ENCODE data around the gene INAFM1. TPM values are rescaled to one million over a fixed set of nuclear protein-coding genes. Genes with fewer than 3 reads are reported as not detected.

The INAFM1 gene
- total and polyA plus RNA-seq, 9 of the 15 experiments (the other 6 are each of a cell fraction or from before 2014, with no cell fraction given), result 0.71 to 30.9 (median 3.1) TPM

DNA sequence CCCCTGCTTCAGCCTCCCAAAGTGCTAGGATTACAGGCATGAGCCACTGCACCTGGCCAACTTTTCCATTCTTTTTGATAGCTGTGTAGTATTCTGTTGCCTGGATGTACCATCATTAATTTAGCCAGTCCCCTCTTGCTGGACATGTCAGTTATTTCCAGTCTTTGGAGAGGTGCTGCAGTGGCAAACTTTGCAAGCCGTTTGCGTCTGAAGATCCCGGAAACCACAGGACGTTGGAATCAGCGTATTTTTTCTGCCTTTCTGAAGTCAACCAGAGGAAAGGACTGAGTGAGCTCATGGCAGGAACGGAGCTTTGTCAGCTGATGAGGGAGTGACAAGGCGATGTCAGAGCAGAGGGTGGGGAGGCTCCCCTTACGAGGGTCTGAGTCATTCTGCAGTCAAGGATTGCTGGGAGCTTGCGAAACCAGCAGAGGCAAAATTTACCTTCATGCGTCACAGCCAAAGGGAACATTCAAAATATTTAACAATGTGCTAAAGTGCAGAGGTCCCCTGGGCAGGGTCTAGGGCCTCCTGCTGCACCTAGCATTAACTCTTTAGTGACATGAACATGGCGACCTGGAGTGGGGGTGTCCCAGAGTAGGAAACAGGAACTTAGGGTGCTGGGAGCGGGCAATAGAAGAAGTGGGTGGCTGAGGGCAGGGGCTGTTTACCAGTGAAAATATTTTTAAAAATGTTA, 40.6 kb downstream of the INAFM1 start (continued):
- TF ChIP-seq, protein P1, sequence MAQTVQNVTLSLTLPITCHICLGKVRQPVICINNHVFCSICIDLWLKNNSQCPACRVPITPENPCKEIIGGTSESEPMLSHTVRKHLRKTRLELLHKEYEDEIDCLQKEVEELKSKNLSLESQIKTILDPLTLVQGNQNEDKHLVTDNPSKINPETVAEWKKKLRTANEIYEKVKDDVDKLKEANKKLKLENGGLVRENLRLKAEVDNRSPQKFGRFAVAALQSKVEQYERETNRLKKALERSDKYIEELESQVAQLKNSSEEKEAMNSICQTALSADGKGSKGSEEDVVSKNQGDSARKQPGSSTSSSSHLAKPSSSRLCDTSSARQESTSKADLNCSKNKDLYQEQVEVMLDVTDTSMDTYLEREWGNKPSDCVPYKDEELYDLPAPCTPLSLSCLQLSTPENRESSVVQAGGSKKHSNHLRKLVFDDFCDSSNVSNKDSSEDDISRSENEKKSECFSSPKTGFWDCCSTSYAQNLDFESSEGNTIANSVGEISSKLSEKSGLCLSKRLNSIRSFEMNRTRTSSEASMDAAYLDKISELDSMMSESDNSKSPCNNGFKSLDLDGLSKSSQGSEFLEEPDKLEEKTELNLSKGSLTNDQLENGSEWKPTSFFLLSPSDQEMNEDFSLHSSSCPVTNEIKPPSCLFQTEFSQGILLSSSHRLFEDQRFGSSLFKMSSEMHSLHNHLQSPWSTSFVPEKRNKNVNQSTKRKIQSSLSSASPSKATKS (CRISPR knock-in tag; IDR thresholded peaks at IDR 0.05), result no peak
- TF ChIP-seq, protein P2, sequence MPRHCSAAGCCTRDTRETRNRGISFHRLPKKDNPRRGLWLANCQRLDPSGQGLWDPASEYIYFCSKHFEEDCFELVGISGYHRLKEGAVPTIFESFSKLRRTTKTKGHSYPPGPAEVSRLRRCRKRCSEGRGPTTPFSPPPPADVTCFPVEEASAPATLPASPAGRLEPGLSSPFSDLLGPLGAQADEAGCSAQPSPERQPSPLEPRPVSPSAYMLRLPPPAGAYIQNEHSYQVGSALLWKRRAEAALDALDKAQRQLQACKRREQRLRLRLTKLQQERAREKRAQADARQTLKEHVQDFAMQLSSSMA (CRISPR knock-in tag; IDR thresholded peaks at IDR 0.05), result no peak
- TF ChIP-seq, protein P3, sequence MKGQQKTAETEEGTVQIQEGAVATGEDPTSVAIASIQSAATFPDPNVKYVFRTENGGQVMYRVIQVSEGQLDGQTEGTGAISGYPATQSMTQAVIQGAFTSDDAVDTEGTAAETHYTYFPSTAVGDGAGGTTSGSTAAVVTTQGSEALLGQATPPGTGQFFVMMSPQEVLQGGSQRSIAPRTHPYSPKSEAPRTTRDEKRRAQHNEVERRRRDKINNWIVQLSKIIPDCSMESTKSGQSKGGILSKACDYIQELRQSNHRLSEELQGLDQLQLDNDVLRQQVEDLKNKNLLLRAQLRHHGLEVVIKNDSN (CRISPR knock-in tag; IDR thresholded peaks at IDR 0.05), result peak; percentile 85
- TF ChIP-seq ZNF121 (CRISPR knock-in tag; conservative IDR thresholded peaks at IDR 0.05) (no peak), ZNF280B (CRISPR knock-in tag; IDR thresholded peaks at IDR 0.05) (no peak), TEAD2 (tag; IDR thresholded peaks at IDR 0.05) (no peak), RUNX1 (IDR thresholded peaks at IDR 0.05; ENCODE audit: low read depth) (no peak), ZNF77 (CRISPR knock-in tag; IDR thresholded peaks at IDR 0.05) (no peak), SREBF2 (CRISPR knock-in tag; IDR thresholded peaks at IDR 0.05) (no peak), NR2C1 (IDR thresholded peaks at IDR 0.05) (no peak), NR2C1 (tag; IDR thresholded peaks at IDR 0.05) (peak; percentile 49; the same call in 1 of the 2 replicates), ZNF589 (CRISPR knock-in tag; IDR thresholded peaks at IDR 0.05; ENCODE audit: low read depth) (peak; percentile 81), NR4A1 (CRISPR knock-in tag; IDR thresholded peaks at IDR 0.05) (no peak), NR4A1 (tag; IDR thresholded peaks at IDR 0.05) (no peak), CCAR2 (IDR thresholded peaks at IDR 0.05; ENCODE audit: low read depth, low read length) (no peak), MAFK (IDR thresholded peaks at IDR 0.05; ENCODE audit: low read length) (peak; percentile 75; the same call in 1 of the 2 replicates), FOXM1 (IDR thresholded peaks at IDR 0.05; ENCODE audit: low read depth) (no peak), FOXM1 (CRISPR knock-in tag; IDR thresholded peaks at IDR 0.05; ENCODE audit: low read depth) (no peak)
- TF ChIP-seq, protein P4, sequence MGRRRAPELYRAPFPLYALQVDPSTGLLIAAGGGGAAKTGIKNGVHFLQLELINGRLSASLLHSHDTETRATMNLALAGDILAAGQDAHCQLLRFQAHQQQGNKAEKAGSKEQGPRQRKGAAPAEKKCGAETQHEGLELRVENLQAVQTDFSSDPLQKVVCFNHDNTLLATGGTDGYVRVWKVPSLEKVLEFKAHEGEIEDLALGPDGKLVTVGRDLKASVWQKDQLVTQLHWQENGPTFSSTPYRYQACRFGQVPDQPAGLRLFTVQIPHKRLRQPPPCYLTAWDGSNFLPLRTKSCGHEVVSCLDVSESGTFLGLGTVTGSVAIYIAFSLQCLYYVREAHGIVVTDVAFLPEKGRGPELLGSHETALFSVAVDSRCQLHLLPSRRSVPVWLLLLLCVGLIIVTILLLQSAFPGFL (CRISPR knock-in tag; IDR thresholded peaks at IDR 0.05), result no peak
- TF ChIP-seq, protein P5, sequence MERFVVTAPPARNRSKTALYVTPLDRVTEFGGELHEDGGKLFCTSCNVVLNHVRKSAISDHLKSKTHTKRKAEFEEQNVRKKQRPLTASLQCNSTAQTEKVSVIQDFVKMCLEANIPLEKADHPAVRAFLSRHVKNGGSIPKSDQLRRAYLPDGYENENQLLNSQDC (CRISPR knock-in tag; IDR thresholded peaks at IDR 0.05), result no peak
- TF ChIP-seq, protein P6, sequence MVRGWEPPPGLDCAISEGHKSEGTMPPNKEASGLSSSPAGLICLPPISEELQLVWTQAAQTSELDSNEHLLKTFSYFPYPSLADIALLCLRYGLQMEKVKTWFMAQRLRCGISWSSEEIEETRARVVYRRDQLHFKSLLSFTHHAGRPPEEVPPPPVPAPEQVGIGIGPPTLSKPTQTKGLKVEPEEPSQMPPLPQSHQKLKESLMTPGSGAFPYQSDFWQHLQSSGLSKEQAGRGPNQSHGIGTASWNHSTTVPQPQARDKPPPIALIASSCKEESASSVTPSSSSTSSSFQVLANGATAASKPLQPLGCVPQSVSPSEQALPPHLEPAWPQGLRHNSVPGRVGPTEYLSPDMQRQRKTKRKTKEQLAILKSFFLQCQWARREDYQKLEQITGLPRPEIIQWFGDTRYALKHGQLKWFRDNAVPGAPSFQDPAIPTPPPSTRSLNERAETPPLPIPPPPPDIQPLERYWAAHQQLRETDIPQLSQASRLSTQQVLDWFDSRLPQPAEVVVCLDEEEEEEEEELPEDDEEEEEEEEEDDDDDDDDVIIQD (CRISPR knock-in tag; IDR thresholded peaks at IDR 0.05), result no peak

Data from K562 (cell line).